Endothelial cell of umbilical vein (primary cell): Measurements from ENCODE around the gene LRRC32. TPM values are rescaled to one million over a fixed set of nuclear protein-coding genes. Genes with fewer than 3 reads are reported as not detected.

Experiments used
- BruUV-seq: library from RNA; stranded (reverse); fragments of 400-500 nt; replicated peaks from 2 replicates; lab custom pipeline; 2021; lab: Mats Ljungman, UMichigan
- CTCF ChIA-PET: fragments of 300-600, 350-600 bp; sonication (Branson Sonifier 250); formaldehyde crosslinking; loops from one replicate; lab custom pipeline; 2021; ENCODE audit warnings: antibody characterized with exemption, inconsistent platforms; lab: Charles Lee
- POLR2A ChIA-PET: fragments of 300-600, 350-600 bp; sonication (Branson Sonifier 250); formaldehyde crosslinking; loops from one replicate; lab custom pipeline; 2021; ENCODE audit warnings: antibody characterized with exemption, inconsistent platforms; lab: Charles Lee
- DNase-seq: peaks from one replicate; pipeline ENCODE4 v3.0.0-alpha.2; 2011; ENCODE audit warnings: low read depth, low spot score
- FAIRE-seq: peaks from 2 replicates; lab custom pipeline; 2011; peaks lifted over from hg19 to GRCh38; lab: Jason Lieb, UNC
- H2AFZ ChIP-seq: 2 replicates; pipeline ENCODE4 v1.6.0; 2012; ENCODE audit warnings: low read depth, low read length, control low read depth, inconsistent platforms
- H3K27ac ChIP-seq: 2 replicates; pipeline ENCODE4 v1.5.1; 2011; ENCODE audit warnings: low read depth, mild to moderate bottlenecking, control low read depth, low read length, moderate library complexity; ENCODE audit not compliant: insufficient read depth
- H3K27me3 ChIP-seq, 2 experiments: 2 replicates each; pipeline versions ENCODE4 v1.6.0 to v1.6.1; 2011; ENCODE audit warnings: low read length in 2 of 2, mixed read lengths in 1 of 2; ENCODE audit not compliant: control insufficient read depth in 2 of 2, insufficient read depth in 2 of 2
- H3K36me3 ChIP-seq, 2 experiments: 2 replicates in 1 of 2; 3 replicates in 1 of 2; pipeline ENCODE4 v1.5.1; 2011; ENCODE audit warnings: low read length in 2 of 2, mild to moderate bottlenecking in 1 of 2, moderate library complexity in 1 of 2; ENCODE audit not compliant: control insufficient read depth in 2 of 2, insufficient read depth in 2 of 2; ENCODE audit errors: extremely low read depth in 1 of 2
- H3K4me1 ChIP-seq: 3 replicates; pipeline ENCODE4 v1.5.1; 2011; ENCODE audit warnings: mild to moderate bottlenecking, low read length; ENCODE audit not compliant: control insufficient read depth, insufficient read depth; ENCODE audit errors: extremely low read depth
- H3K4me2 ChIP-seq: 2 replicates; pipeline ENCODE4 v1.6.1; 2011; ENCODE audit warnings: low read length, control low read depth, mixed read lengths; ENCODE audit not compliant: insufficient read depth
- H3K4me3 ChIP-seq, 3 experiments: fragments of 200-600 bp in 1 of 3; sonication (generic), shearing (Covaris generic) in 1 of 3; replicated peaks in 1 of 3; 2 replicates each; pipeline ENCODE4 v1.5.1; 2011 to 2016; ENCODE audit warnings: control low read depth in 3 of 3, low read length in 3 of 3, mild to moderate bottlenecking in 2 of 3, inconsistent platforms in 1 of 3, low read depth in 1 of 3, moderate library complexity in 1 of 3; ENCODE audit not compliant: insufficient read depth in 1 of 3
- H3K79me2 ChIP-seq: 2 replicates; pipeline ENCODE4 v1.6.0; 2012; ENCODE audit warnings: low read length, inconsistent platforms; ENCODE audit not compliant: control insufficient read depth, insufficient read depth
- H3K9ac ChIP-seq: replicated peaks from 2 replicates; pipeline ENCODE3; 2011; ENCODE audit warnings: low read length, control low read depth; ENCODE audit not compliant: insufficient read depth; ENCODE audit errors: extremely low read depth
- H3K9me1 ChIP-seq: replicated peaks from 3 replicates; pipeline ENCODE4 v1.6.0; 2011; ENCODE audit warnings: mild to moderate bottlenecking, low read length; ENCODE audit not compliant: control insufficient read depth, insufficient read depth; ENCODE audit errors: extremely low read depth
- H3K9me3 ChIP-seq: replicated peaks from 2 replicates; pipeline ENCODE4 v1.5.1; 2012; ENCODE audit warnings: low read length, inconsistent platforms; ENCODE audit not compliant: control insufficient read depth, insufficient read depth
- H4K20me1 ChIP-seq: replicated peaks from 2 replicates; pipeline ENCODE3; 2011; ENCODE audit warnings: mild to moderate bottlenecking, low read length; ENCODE audit not compliant: control insufficient read depth, insufficient read depth; ENCODE audit errors: extremely low read depth
- EZH2 ChIP-seq: IDR thresholded peaks from 2 replicates; pipeline ENCODE4 v1.6.1; 2012; ENCODE audit warnings: borderline replicate concordance, low read depth, mild to moderate bottlenecking, moderate library complexity, low read length, inconsistent platforms; ENCODE audit not compliant: severe bottlenecking
- FOS ChIP-seq: IDR thresholded peaks from 2 replicates; pipeline ENCODE4 v1.6.1; 2011; ENCODE audit warnings: mild to moderate bottlenecking, low read length, moderate library complexity, borderline replicate concordance; ENCODE audit not compliant: insufficient read depth
- GATA2 ChIP-seq: IDR thresholded peaks from 2 replicates; pipeline ENCODE4 v1.7.0; 2011; ENCODE audit warnings: low read depth, mild to moderate bottlenecking, moderate library complexity, mixed read lengths, low read length; ENCODE audit not compliant: insufficient read length, insufficient read depth
- JUN ChIP-seq: IDR thresholded peaks from 2 replicates; pipeline ENCODE4 v1.6.1; 2011; ENCODE audit warnings: borderline replicate concordance, low read depth; ENCODE audit not compliant: insufficient read length, insufficient read depth
- MYC ChIP-seq: IDR thresholded peaks from one replicate; pipeline ENCODE4 v1.6.1; 2011; ENCODE audit warnings: mild to moderate bottlenecking, low read depth, low read length
- POLR2A ChIP-seq: IDR thresholded peaks from 2 replicates; pipeline ENCODE4 v1.6.1; 2012; ENCODE audit warnings: low read depth, mild to moderate bottlenecking, control low read depth, low read length
- POLR2AphosphoS5 ChIP-seq: IDR thresholded peaks from 2 replicates; pipeline ENCODE4 v1.6.1; 2012; ENCODE audit warnings: low read depth, mild to moderate bottlenecking, control low read depth, low read length, moderate library complexity; ENCODE audit not compliant: insufficient read depth
- dilution Hi-C: fragments of 300-500 bp; cut with MboI; formaldehyde crosslinking; loops from one replicate; pipeline ENCODE4 v1.15.0; 2019; ENCODE audit warnings: low sequenced_read_pairs; ENCODE audit not compliant: extremely low pct_ligation_motif_present
- intact Hi-C: fragments of 100-400 bp; cut with micrococcal nuclease; formaldehyde crosslinking; loops from one replicate; pipeline ENCODE4 v1.10.0; 2022
- polyA plus RNA-seq, 4 experiments: library from polyadenylated mRNA; depleted of rRNA in 3 of 4; stranded (reverse) in 3 of 4; unstranded in 1 of 4; fragments of >200 nt; gene quantifications; 2 replicates each; pipeline versions ENCODE4 v1.2.1 to v1.2.3, GENCODE V29; 2011 to 2012; ENCODE audit warnings: missing spikeins in 1 of 4
- total RNA-seq: library from RNA; stranded (reverse); gene quantifications from 2 replicates; pipeline ENCODE4 v1.2.3, GENCODE V29; 2021
- TF ChIP-seq, protein P1 (sequence below), 2 donors: IDR thresholded peaks; 1 replicate in 1 of 2; 2 replicates in 1 of 2; pipeline ENCODE4 v1.5.1; 2011; ENCODE audit warnings: low read length in 2 of 2, mild to moderate bottlenecking in 2 of 2, moderate library complexity in 2 of 2, control low read depth in 1 of 2, inconsistent platforms in 1 of 2, low read depth in 1 of 2; ENCODE audit not compliant: insufficient read depth in 1 of 2; ENCODE audit errors: extremely low read depth in 1 of 2
- TF ChIP-seq, protein P2 (sequence below): IDR thresholded peaks from 2 replicates; pipeline ENCODE4 v1.6.1; 2011; ENCODE audit not compliant: insufficient read depth, insufficient read length

LRRC32 gene
- total and polyA plus RNA-seq, 2 donors (not counting 3 experiments of a cell fraction or from before 2014, with no cell fraction given), result 77.2 to 117 TPM

DNA sequence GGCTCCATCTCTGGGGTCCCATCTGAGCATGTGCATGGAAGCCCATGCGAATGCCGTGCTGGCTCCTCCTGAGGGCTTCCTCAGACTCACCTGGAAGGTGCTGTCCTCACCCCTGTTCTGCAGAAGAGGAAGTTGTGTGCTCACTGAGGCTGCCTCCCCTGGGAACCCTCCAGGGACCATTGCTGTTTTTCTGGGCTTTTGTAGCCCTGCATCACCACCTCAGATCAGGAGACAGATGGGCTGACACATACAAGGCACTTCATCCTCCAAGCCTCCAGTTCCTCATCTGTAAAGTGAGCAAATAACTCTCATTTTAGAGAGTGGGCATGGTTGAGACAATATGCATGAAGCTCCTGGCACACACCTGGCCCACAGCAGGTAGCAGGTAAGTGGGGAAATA is 12.1 kb upstream of the LRRC32 start:
- Histone ChIP-seq H3K9ac (no peak overlapping the region), H3K36me3 (no peaks in the 10 kb centered on the region), H3K4me3 (no peak overlapping the region), H3K27ac (no peak overlapping the region), H3K4me2 (no peak overlapping the region), H4K20me1 (no peaks in the 10 kb centered on the region), H2AFZ (no peak overlapping the region), H3K9me3 (no peaks in the 10 kb centered on the region), H3K79me2 (no peaks in the 10 kb centered on the region), H3K4me1 (no peaks in the 10 kb centered on the region), H3K9me1 (no peaks in the 10 kb centered on the region), H3K27me3 (no peaks in the 10 kb centered on the region)
- BruUV-seq, result no TSS peak
- FAIRE-seq (no peak), DNase-seq (no peak)
- dilution Hi-C loops (no loop called here), intact Hi-C loops (loop anchor here (5.0 kb wide), 2 partner anchors 445 to 475 kb away; partner anchors contain the start of gene WNT11)
- ChIA-PET CTCF (interaction anchor here (1.2 to 5.8 kb wide), 5 partner anchors 84 to 475 kb away, joined by 3 to 60 read pairs (median 6); no protein-coding TSS in a partner anchor), POLR2A (interaction anchor here (0.7 kb wide), 1 partner anchor 190 kb away, joined by 3 read pairs; no protein-coding TSS in a partner anchor)
- TF ChIP-seq MYC (no peak), GATA2 (no peak), EZH2 (no peak), FOS (no peak), JUN (no peak), POLR2AphosphoS5 (no peak), POLR2A (no peak)
- TF ChIP-seq, protein P1, sequence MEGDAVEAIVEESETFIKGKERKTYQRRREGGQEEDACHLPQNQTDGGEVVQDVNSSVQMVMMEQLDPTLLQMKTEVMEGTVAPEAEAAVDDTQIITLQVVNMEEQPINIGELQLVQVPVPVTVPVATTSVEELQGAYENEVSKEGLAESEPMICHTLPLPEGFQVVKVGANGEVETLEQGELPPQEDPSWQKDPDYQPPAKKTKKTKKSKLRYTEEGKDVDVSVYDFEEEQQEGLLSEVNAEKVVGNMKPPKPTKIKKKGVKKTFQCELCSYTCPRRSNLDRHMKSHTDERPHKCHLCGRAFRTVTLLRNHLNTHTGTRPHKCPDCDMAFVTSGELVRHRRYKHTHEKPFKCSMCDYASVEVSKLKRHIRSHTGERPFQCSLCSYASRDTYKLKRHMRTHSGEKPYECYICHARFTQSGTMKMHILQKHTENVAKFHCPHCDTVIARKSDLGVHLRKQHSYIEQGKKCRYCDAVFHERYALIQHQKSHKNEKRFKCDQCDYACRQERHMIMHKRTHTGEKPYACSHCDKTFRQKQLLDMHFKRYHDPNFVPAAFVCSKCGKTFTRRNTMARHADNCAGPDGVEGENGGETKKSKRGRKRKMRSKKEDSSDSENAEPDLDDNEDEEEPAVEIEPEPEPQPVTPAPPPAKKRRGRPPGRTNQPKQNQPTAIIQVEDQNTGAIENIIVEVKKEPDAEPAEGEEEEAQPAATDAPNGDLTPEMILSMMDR (IDR thresholded peaks at IDR 0.05; ENCODE audit: extremely low read depth in 1 of 2, insufficient read depth in 1 of 2, low read depth in 1 of 2, low read length in 2 of 2), result no peak
- TF ChIP-seq, protein P2, sequence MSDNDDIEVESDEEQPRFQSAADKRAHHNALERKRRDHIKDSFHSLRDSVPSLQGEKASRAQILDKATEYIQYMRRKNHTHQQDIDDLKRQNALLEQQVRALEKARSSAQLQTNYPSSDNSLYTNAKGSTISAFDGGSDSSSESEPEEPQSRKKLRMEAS, result no peak
